ENCODE data around the gene UHRF2. TPM values are rescaled to one million over a fixed set of nuclear protein-coding genes. Genes with fewer than 3 reads are reported as not detected.

The UHRF2 gene
- total and polyA plus RNA-seq, 2 of the 13 experiments (the other 11 are each of a cell fraction or from before 2014, with no cell fraction given): 42.1 to 44.2 TPM

- TF ChIP-seq ZNF788 (CRISPR knock-in tag; IDR thresholded peaks at IDR 0.05; ENCODE audit: borderline replicate concordance): no peak
- no peak for TF ChIP-seq SP140L (CRISPR knock-in tag; IDR thresholded peaks at IDR 0.05; ENCODE audit: borderline replicate concordance)
- TF ChIP-seq ZNF761 (CRISPR knock-in tag; conservative IDR thresholded peaks at IDR 0.05): no peak
Measured at GRCh38 chr9:6525326-6526045, 112.5 kb downstream of the UHRF2 start (continued).

- no peak for DNase-seq (ENCODE audit: low spot score)
- 100% methylated on average over 3 of the region's 3 CpGs for WGBS (ENCODE audit: low lambda C conversion rate)
- Histone ChIP-seq H4K20me1 (ENCODE audit: insufficient read depth, low read length) (no peaks in the 10 kb centered on the region), H3K79me2 (ENCODE audit: insufficient read depth, low read length) (no peaks in the 10 kb centered on the region), H3K4me2 (ENCODE audit: low read depth, low read length) (no peak overlapping the region), H3K4me3 (replicated peaks in 1 of 3; ENCODE audit: insufficient read depth in 1 of 3, low read depth in 2 of 3, low read length in 3 of 3) (no peak overlapping the region), H3K27me3 (ENCODE audit: control insufficient read depth in 1 of 2, insufficient read depth in 2 of 2, low read length in 2 of 2) (no peaks in the 10 kb centered on the region), H3K9ac (ENCODE audit: insufficient read depth, low read depth, low read length) (no peak overlapping the region), H3K4me1 (ENCODE audit: insufficient read depth, low read length) (peaks cover 18% of the 10 kb centered on the region), H2AFZ (ENCODE audit: low read length) (no peak overlapping the region), H3K27ac (ENCODE audit: extremely low read length, insufficient read depth, low read length) (no peak overlapping the region), H3K36me3 (replicated peaks in 1 of 2; ENCODE audit: control insufficient read depth in 1 of 2, insufficient read depth in 2 of 2, low read length in 2 of 2) (peaks cover 16 to 34% of the 10 kb centered on the region in 2 experiments), H3K9me3 (ENCODE audit: low read length) (no peaks in the 10 kb centered on the region)
- intact Hi-C loops (cut with micrococcal nuclease; ENCODE audit: unreplicated experiment) (no loop called here), in situ Hi-C loops (cut with HindIII; ENCODE audit: extremely low pct_ligation_motif_present, low pct_unique_long_range_greater_than_20kb) (no loop called here)
- ATAC-seq: no peak
- CTCF ChIA-PET (ENCODE audit: low intra/inter-chr PET ratio, low total read pairs): no interaction called here
- FAIRE-seq: no peak
- POLR2A ChIA-PET: no interaction called here
- no TSS peak for BruUV-seq (replicated peaks)
- TF ChIP-seq ZNF788 (CRISPR knock-in tag; IDR thresholded peaks at IDR 0.05; ENCODE audit: borderline replicate concordance) (no peak), EHMT2 (IDR thresholded peaks at IDR 0.05; ENCODE audit: borderline replicate concordance, low read depth, low read length) (no peak), PPARG (CRISPR knock-in tag; conservative IDR thresholded peaks at IDR 0.05) (no peak), ZNF710 (CRISPR knock-in tag; IDR thresholded peaks at IDR 0.05; ENCODE audit: borderline replicate concordance) (no peak), HNF1B (CRISPR knock-in tag; IDR thresholded peaks at IDR 0.05) (no peak), PBX3 (CRISPR knock-in tag; IDR thresholded peaks at IDR 0.05; ENCODE audit: borderline replicate concordance) (no peak), THAP8 (CRISPR knock-in tag; IDR thresholded peaks at IDR 0.05; ENCODE audit: borderline replicate concordance) (no peak), RARG (CRISPR knock-in tag; IDR thresholded peaks at IDR 0.05; ENCODE audit: low read depth) (no peak), IRF9 (CRISPR knock-in tag; IDR thresholded peaks at IDR 0.05; ENCODE audit: borderline replicate concordance) (no peak), FOXP1 (IDR thresholded peaks at IDR 0.05) (no peak), FOXP1 (CRISPR knock-in tag; IDR thresholded peaks at IDR 0.05) (no peak), KLF12 (CRISPR knock-in tag; IDR thresholded peaks at IDR 0.05; ENCODE audit: borderline replicate concordance) (no peak), SNAPC2 (CRISPR knock-in tag; IDR thresholded peaks at IDR 0.05) (no peak), ZNF780A (CRISPR knock-in tag; IDR thresholded peaks at IDR 0.05) (no peak)
Measured at GRCh38 chr9:6535594-6535993, 122.6 kb downstream of the UHRF2 start.
